NCI-H524 treated with DMSO at 0.1 percent for 48 hours (cell line): ENCODE results near the gene ATG13.
"Not testable (repeated sequence)": the region's sequence is repeated elsewhere in the genome, so short reads cannot be mapped to it uniquely, and the experiment has no call there.

ENCODE experiments used
- DNase-seq: peaks from one replicate; lab custom pipeline; 2025; lab: John Stamatoyannopoulos, UW

ATG13 gene

GRCh38 chr11:46617134-46617971 lies at the start of gene ATG13, which contains the start of gene HARBI1:
TSS of gene ATG13 (plus strand) at chr11:46617553. CDS start at chr11:46644292, 26,739 bp downstream.
TSS of gene HARBI1 (minus strand) at chr11:46617227. CDS start at chr11:46616237, 990 bp downstream.
- no peak for DNase-seq

GRCh38 chr11:46570790-46571398 lies 46.5 kb upstream of the ATG13 start:
- DNase-seq: no peak

- DNase-seq: no peak
These were observed 42.7 kb upstream of the ATG13 start for GRCh38 chr11:46574656-46575055.

- no peak for DNase-seq
These were observed 40.3 kb upstream of the ATG13 start for GRCh38 chr11:46577058-46577457.

GRCh38 chr11:46582588-46582987 lies 34.8 kb upstream of the ATG13 start:
- DNase-seq: no peak

GRCh38 chr11:46583513-46583912 lies 33.8 kb upstream of the ATG13 start:
- DNase-seq: not testable (repeated sequence)

- DNase-seq: no peak
These were observed 29.2 kb upstream of the ATG13 start for GRCh38 chr11:46588131-46588530.

GRCh38 chr11:46588915-46589314 lies 28.4 kb upstream of the ATG13 start:
- DNase-seq: no peak

- DNase-seq: no peak
These were observed 26.4 kb upstream of the ATG13 start for GRCh38 chr11:46590740-46591605.

- peak; percentile 34 for DNase-seq
These were observed 23.6 kb upstream of the ATG13 start, which contains the start of gene AMBRA1 for GRCh38 chr11:46593550-46594373. TSS of gene AMBRA1 (minus strand) at chr11:46594023. CDS start at chr11:46548380, 45,643 bp downstream.

GRCh38 chr11:46594374-46594700 lies 23.0 kb upstream of the ATG13 start:
- no peak for DNase-seq

GRCh38 chr11:46594785-46595184 lies 22.6 kb upstream of the ATG13 start:
- DNase-seq: no peak

- no peak for DNase-seq
These were observed 20.2 kb upstream of the ATG13 start for GRCh38 chr11:46597155-46597554.

- no peak for DNase-seq
These were observed 19.6 kb upstream of the ATG13 start for GRCh38 chr11:46597609-46598219.

- no peak for DNase-seq
These were observed 17.8 kb upstream of the ATG13 start for GRCh38 chr11:46599340-46600193.

- no peak for DNase-seq
These were observed 17.0 kb upstream of the ATG13 start for GRCh38 chr11:46600194-46600960.

GRCh38 chr11:46601129-46601528 lies 16.2 kb upstream of the ATG13 start:
- no peak for DNase-seq

GRCh38 chr11:46603704-46604308 lies 13.5 kb upstream of the ATG13 start:
- DNase-seq: no peak

- no peak for DNase-seq
These were observed 12.6 kb upstream of the ATG13 start for GRCh38 chr11:46604796-46605195.
